ENCODE data around the gene EIF4G3. TPM values are rescaled to one million over a fixed set of nuclear protein-coding genes. Genes with fewer than 3 reads are reported as not detected.

Gene EIF4G3
- total and polyA plus RNA-seq, 2 donors (not counting 3 experiments of a cell fraction or from before 2014, with no cell fraction given): 40.7 to 78.5 TPM

DNA sequence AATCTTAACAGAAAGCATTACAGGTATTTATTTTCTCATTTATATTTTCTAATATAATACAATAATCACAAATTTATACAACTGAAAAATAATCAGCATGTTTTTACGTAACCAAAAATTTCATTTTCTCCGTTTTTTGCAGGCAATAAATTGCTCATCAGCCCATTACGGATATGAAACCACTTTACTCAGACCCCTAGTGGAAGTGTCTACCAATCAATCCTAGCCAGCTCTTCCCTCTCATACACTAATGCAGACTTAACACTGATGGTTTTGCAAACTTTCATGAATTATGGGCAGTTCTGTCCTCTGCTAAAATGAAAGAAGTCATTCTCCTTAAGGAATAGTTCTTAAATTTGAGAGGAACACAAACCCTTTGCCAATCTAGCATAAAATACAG, 124.7 kb downstream of the EIF4G3 start:
- FAIRE-seq (no peak), DNase-seq (ENCODE audit: low read depth, low spot score) (no peak)
- H3K4me3 ChIP-seq (replicated peaks in 1 of 3; ENCODE audit: insufficient read depth in 1 of 3, low read depth in 1 of 3, low read length in 3 of 3): no peak overlapping the region
- peaks cover 24% of the 10 kb centered on the region for H3K79me2 ChIP-seq (ENCODE audit: control insufficient read depth, insufficient read depth, low read length)
- H3K36me3 ChIP-seq (ENCODE audit: control insufficient read depth in 2 of 2, extremely low read depth in 1 of 2, insufficient read depth in 2 of 2, low read length in 2 of 2): peaks cover 0 to 3% of the 10 kb centered on the region in 2 experiments
- ChIA-PET POLR2A (no interaction called here), CTCF (no interaction called here)
- TF ChIP-seq EZH2 (IDR thresholded peaks at IDR 0.05; ENCODE audit: borderline replicate concordance, low read depth, low read length, severe bottlenecking) (no peak), GATA2 (IDR thresholded peaks at IDR 0.05; ENCODE audit: insufficient read depth, insufficient read length, low read depth, low read length) (no peak), FOS (IDR thresholded peaks at IDR 0.05; ENCODE audit: borderline replicate concordance, insufficient read depth, low read length) (no peak), MYC (IDR thresholded peaks at IDR 0.05; ENCODE audit: low read depth, low read length) (no peak)
- dilution Hi-C loops (cut with MboI; ENCODE audit: extremely low pct_ligation_motif_present, low sequenced_read_pairs): no loop called here
- H3K9ac ChIP-seq (replicated peaks; ENCODE audit: extremely low read depth, insufficient read depth, low read length): no peak overlapping the region
- no TSS peak for BruUV-seq (replicated peaks)
- H3K27me3 ChIP-seq (ENCODE audit: control insufficient read depth in 2 of 2, insufficient read depth in 2 of 2, low read length in 2 of 2): no peaks in the 10 kb centered on the region
- H4K20me1 ChIP-seq (replicated peaks; ENCODE audit: control insufficient read depth, extremely low read depth, insufficient read depth, low read length): no peaks in the 10 kb centered on the region
- intact Hi-C loops (cut with micrococcal nuclease): no loop called here
- no peaks in the 10 kb centered on the region for H3K4me1 ChIP-seq (ENCODE audit: control insufficient read depth, extremely low read depth, insufficient read depth, low read length)
- no peak overlapping the region for H2AFZ ChIP-seq (ENCODE audit: low read depth, low read length)
- no peak overlapping the region for H3K27ac ChIP-seq (ENCODE audit: insufficient read depth, low read depth, low read length)
- H3K9me1 ChIP-seq (replicated peaks; ENCODE audit: control insufficient read depth, extremely low read depth, insufficient read depth, low read length): no peaks in the 10 kb centered on the region
- H3K9me3 ChIP-seq (replicated peaks; ENCODE audit: control insufficient read depth, insufficient read depth, low read length): no peaks in the 10 kb centered on the region
- no peak overlapping the region for H3K4me2 ChIP-seq (ENCODE audit: insufficient read depth, low read length)

DNA sequence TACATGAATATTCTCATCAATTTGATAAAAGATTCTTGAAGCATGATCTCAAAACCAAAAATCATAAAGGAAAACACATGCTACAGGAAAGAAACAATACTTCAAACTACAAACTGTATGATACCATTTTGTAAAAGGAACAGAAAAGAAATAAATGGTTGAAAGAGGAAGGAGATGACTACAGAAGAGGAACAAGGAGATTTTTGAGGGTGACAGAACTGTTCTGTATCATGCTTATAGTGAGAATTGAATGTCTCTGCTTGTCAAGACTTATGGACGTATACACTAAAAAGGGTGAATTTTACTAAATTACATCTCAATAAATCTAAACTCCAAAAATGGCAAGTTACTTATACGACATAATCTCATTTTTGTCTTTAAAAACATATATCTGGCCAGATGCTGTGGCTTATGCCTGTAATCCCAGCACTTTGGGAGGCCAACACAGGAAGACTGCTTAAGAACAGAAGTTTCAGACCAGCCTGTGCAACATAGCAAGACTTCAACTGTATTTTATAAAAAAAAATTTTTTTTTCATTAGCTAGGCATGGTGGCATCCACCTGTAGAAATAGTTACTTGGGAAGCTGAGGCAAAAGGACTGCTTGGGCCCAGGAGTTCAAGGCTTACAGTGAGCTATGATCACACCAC, 125.4 kb downstream of the EIF4G3 start:
- H3K36me3 ChIP-seq (ENCODE audit: control insufficient read depth in 2 of 2, extremely low read depth in 1 of 2, insufficient read depth in 2 of 2, low read length in 2 of 2): peaks cover 0 to 3% of the 10 kb centered on the region in 2 experiments
- no peak overlapping the region for H3K4me3 ChIP-seq (replicated peaks in 1 of 3; ENCODE audit: insufficient read depth in 1 of 3, low read depth in 1 of 3, low read length in 3 of 3)
- no peak overlapping the region for H2AFZ ChIP-seq (ENCODE audit: low read depth, low read length)
- POLR2A ChIA-PET: no interaction called here
- no TSS peak for BruUV-seq (replicated peaks)
- TF ChIP-seq, protein P1, sequence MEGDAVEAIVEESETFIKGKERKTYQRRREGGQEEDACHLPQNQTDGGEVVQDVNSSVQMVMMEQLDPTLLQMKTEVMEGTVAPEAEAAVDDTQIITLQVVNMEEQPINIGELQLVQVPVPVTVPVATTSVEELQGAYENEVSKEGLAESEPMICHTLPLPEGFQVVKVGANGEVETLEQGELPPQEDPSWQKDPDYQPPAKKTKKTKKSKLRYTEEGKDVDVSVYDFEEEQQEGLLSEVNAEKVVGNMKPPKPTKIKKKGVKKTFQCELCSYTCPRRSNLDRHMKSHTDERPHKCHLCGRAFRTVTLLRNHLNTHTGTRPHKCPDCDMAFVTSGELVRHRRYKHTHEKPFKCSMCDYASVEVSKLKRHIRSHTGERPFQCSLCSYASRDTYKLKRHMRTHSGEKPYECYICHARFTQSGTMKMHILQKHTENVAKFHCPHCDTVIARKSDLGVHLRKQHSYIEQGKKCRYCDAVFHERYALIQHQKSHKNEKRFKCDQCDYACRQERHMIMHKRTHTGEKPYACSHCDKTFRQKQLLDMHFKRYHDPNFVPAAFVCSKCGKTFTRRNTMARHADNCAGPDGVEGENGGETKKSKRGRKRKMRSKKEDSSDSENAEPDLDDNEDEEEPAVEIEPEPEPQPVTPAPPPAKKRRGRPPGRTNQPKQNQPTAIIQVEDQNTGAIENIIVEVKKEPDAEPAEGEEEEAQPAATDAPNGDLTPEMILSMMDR (IDR thresholded peaks at IDR 0.05; ENCODE audit: extremely low read depth in 1 of 2, insufficient read depth in 1 of 2, low read depth in 1 of 2, low read length in 2 of 2): no peak
- TF ChIP-seq GATA2 (IDR thresholded peaks at IDR 0.05; ENCODE audit: insufficient read depth, insufficient read length, low read depth, low read length): no peak
- TF ChIP-seq POLR2AphosphoS5 (IDR thresholded peaks at IDR 0.05; ENCODE audit: insufficient read depth, low read depth, low read length): no peak
- no peak for TF ChIP-seq MYC (IDR thresholded peaks at IDR 0.05; ENCODE audit: low read depth, low read length)
- TF ChIP-seq FOS (IDR thresholded peaks at IDR 0.05; ENCODE audit: borderline replicate concordance, insufficient read depth, low read length): no peak
- no peak for TF ChIP-seq POLR2A (IDR thresholded peaks at IDR 0.05; ENCODE audit: low read depth, low read length)
- no peak for TF ChIP-seq JUN (IDR thresholded peaks at IDR 0.05; ENCODE audit: borderline replicate concordance, insufficient read depth, insufficient read length, low read depth)
- no peak for TF ChIP-seq EZH2 (IDR thresholded peaks at IDR 0.05; ENCODE audit: borderline replicate concordance, low read depth, low read length, severe bottlenecking)
- TF ChIP-seq, protein P2, sequence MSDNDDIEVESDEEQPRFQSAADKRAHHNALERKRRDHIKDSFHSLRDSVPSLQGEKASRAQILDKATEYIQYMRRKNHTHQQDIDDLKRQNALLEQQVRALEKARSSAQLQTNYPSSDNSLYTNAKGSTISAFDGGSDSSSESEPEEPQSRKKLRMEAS (IDR thresholded peaks at IDR 0.05; ENCODE audit: insufficient read depth, insufficient read length): no peak
- dilution Hi-C loops (cut with MboI; ENCODE audit: extremely low pct_ligation_motif_present, low sequenced_read_pairs) (no loop called here), intact Hi-C loops (cut with micrococcal nuclease) (no loop called here)
- FAIRE-seq (no peak), DNase-seq (ENCODE audit: low read depth, low spot score) (no peak)
- H3K4me1 ChIP-seq (ENCODE audit: control insufficient read depth, extremely low read depth, insufficient read depth, low read length): no peaks in the 10 kb centered on the region
- no peak overlapping the region for H3K9ac ChIP-seq (replicated peaks; ENCODE audit: extremely low read depth, insufficient read depth, low read length)
- no peak overlapping the region for H3K27ac ChIP-seq (ENCODE audit: insufficient read depth, low read depth, low read length)
- H3K27me3 ChIP-seq (ENCODE audit: control insufficient read depth in 2 of 2, insufficient read depth in 2 of 2, low read length in 2 of 2): no peaks in the 10 kb centered on the region
- H3K4me2 ChIP-seq (ENCODE audit: insufficient read depth, low read length): no peak overlapping the region
- no peaks in the 10 kb centered on the region for H4K20me1 ChIP-seq (replicated peaks; ENCODE audit: control insufficient read depth, extremely low read depth, insufficient read depth, low read length)
- peaks cover 30% of the 10 kb centered on the region for H3K79me2 ChIP-seq (ENCODE audit: control insufficient read depth, insufficient read depth, low read length)
- CTCF ChIA-PET: no interaction called here
- no peaks in the 10 kb centered on the region for H3K9me3 ChIP-seq (replicated peaks; ENCODE audit: control insufficient read depth, insufficient read depth, low read length)
- H3K9me1 ChIP-seq (replicated peaks; ENCODE audit: control insufficient read depth, extremely low read depth, insufficient read depth, low read length): no peaks in the 10 kb centered on the region

All from endothelial cell of umbilical vein (primary cell).